Glutamatergic neuron (in vitro differentiated cells): ENCODE results near the gene ALOX5. TPM values are rescaled to one million over a fixed set of nuclear protein-coding genes. Genes with fewer than 3 reads are reported as not detected.
A peak's percentile ranks its signal among the peaks of the same experiment; 100 is the strongest.
"Not testable (repeated sequence)": the region's sequence is repeated elsewhere in the genome, so short reads cannot be mapped to it uniquely, and the experiment has no call there.

Experiments used
- DNase-seq: peaks from one replicate; pipeline ENCODE4 v3.0.0; 2022
- H3K27ac Mint-ChIP-seq: one replicate; pipeline ENCODE4 v1.8.0; 2020; ENCODE audit warnings: mild to moderate bottlenecking, mixed read lengths, inconsistent platforms; ENCODE audit not compliant: unreplicated experiment
- H3K27me3 Mint-ChIP-seq: one replicate; pipeline ENCODE4 v1.8.0; 2020; ENCODE audit warnings: mild to moderate bottlenecking, moderate library complexity, mixed read lengths, inconsistent platforms; ENCODE audit not compliant: unreplicated experiment
- H3K36me3 Mint-ChIP-seq: one replicate; pipeline ENCODE4 v1.8.0; 2020; ENCODE audit warnings: mild to moderate bottlenecking, mixed read lengths, inconsistent platforms; ENCODE audit not compliant: unreplicated experiment
- H3K4me1 Mint-ChIP-seq: one replicate; pipeline ENCODE4 v1.8.0; 2020; ENCODE audit warnings: mild to moderate bottlenecking, low read depth, mixed read lengths, inconsistent platforms; ENCODE audit not compliant: unreplicated experiment
- H3K4me3 Mint-ChIP-seq: one replicate; pipeline ENCODE4 v1.8.0; 2020; ENCODE audit warnings: mild to moderate bottlenecking, mixed read lengths, inconsistent platforms; ENCODE audit not compliant: unreplicated experiment
- H3K9me3 Mint-ChIP-seq: one replicate; pipeline ENCODE4 v1.8.0; 2020; ENCODE audit warnings: mild to moderate bottlenecking, moderate library complexity, mixed read lengths, inconsistent platforms; ENCODE audit not compliant: unreplicated experiment
- long read RNA-seq: library from polyadenylated mRNA; unstranded; transcript quantifications from one replicate; pipeline ENCODE4 v2.0.0, GENCODE V29; 2020; ENCODE audit not compliant: unreplicated experiment
- total RNA-seq: library from RNA; stranded (reverse); fragmentation: NEBNext Ultra II Directional; extraction: Animal tissue kit (Norgen Biotek cat#: 25700); gene quantifications from one replicate; pipeline ENCODE4 v1.2.1, GENCODE V29; 2021; ENCODE audit not compliant: unreplicated experiment
- TF ChIP-seq, protein P1 (sequence below): fragments of 200-600 bp; sonication (generic); IDR thresholded peaks from one replicate; pipeline ENCODE4 v1.5.0; 2021; ENCODE audit not compliant: partially characterized antibody, unreplicated experiment

Gene ALOX5
- total RNA-seq = 8.4 TPM
- long read RNA-seq, partial matches to known transcripts = 0 of 3 reads
- long read RNA-seq, other reads (novel, unspliced or antisense) = 1 of 3 reads

DNA sequence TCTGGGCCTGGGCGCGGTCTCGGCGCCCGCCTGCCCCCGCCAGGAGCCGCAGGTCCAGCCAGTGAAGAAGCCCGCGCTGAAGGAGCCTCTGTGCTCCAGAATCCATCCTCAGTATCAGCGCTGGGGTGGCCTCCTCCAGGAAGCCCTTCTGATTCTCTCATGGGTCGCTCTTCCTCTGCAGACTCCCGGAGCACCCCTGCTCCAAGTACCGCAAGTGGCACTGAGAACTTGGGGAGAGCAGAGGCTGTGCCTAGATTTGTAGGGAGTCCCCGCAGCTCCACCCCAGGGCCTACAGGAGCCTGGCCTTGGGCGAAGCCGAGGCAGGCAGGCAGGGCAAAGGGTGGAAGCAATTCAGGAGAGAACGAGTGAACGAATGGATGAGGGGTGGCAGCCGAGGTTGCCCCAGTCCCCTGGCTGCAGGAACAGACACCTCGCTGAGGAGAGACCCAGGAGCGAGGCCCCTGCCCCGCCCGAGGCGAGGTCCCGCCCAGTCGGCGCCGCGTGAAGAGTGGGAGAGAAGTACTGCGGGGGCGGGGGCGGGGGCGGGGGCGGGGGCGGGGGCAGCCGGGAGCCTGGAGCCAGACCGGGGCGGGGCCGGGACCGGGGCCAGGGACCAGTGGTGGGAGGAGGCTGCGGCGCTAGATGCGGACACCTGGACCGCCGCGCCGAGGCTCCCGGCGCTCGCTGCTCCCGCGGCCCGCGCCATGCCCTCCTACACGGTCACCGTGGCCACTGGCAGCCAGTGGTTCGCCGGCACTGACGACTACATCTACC is at the start of gene ALOX5:
Gene ALOX5, plus strand, starts transcription at position 641 of the 774 bp plus-strand sequence. Its CDS starts 64 bp downstream, at position 705.
- H3K9me3 Mint-ChIP-seq = peaks cover 4% of the 10 kb centered on the region
- H3K27ac Mint-ChIP-seq = no peak within 1 kb of the TSS

DNA sequence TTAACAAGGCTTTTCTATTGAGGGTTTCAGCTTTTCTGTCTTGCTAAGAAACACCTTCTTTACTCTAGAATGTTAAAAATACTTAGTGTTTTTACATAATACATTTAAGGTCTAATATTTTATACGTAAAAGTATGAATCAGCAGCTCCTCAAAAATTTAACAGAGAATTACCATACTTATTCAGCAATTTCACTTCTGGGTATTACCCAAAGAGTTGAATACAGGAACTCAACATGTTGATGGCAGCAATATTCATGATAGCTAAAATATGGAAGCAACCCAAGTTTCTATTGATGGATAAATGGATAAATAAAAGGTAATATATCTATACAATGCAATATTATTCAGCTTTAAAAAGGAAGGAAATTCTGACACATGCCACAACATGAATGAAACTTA is 48.9 kb upstream of the ALOX5 start:
- DNase-seq = no peak
- Mint-ChIP-seq H3K27me3 (no peaks in the 10 kb centered on the region), H3K9me3 (peaks cover 5% of the 10 kb centered on the region), H3K4me3 (no peak overlapping the region), H3K27ac (no peak overlapping the region), H3K36me3 (peaks cover 8% of the 10 kb centered on the region), H3K4me1 (no peaks in the 10 kb centered on the region)
- TF ChIP-seq, protein P1, sequence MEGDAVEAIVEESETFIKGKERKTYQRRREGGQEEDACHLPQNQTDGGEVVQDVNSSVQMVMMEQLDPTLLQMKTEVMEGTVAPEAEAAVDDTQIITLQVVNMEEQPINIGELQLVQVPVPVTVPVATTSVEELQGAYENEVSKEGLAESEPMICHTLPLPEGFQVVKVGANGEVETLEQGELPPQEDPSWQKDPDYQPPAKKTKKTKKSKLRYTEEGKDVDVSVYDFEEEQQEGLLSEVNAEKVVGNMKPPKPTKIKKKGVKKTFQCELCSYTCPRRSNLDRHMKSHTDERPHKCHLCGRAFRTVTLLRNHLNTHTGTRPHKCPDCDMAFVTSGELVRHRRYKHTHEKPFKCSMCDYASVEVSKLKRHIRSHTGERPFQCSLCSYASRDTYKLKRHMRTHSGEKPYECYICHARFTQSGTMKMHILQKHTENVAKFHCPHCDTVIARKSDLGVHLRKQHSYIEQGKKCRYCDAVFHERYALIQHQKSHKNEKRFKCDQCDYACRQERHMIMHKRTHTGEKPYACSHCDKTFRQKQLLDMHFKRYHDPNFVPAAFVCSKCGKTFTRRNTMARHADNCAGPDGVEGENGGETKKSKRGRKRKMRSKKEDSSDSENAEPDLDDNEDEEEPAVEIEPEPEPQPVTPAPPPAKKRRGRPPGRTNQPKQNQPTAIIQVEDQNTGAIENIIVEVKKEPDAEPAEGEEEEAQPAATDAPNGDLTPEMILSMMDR = no peak

More for the DNA sequence above, at the start of gene ALOX5:
- TF ChIP-seq, protein P1 = no peak
- Mint-ChIP-seq H3K27me3 (peaks cover 16% of the 10 kb centered on the region), H3K36me3 (no peaks in the 10 kb centered on the region), H3K4me1 (peaks cover 3% of the 10 kb centered on the region), H3K4me3 (peak within 1 kb of the TSS; percentile 88)
- DNase-seq = peak; percentile 55

DNA sequence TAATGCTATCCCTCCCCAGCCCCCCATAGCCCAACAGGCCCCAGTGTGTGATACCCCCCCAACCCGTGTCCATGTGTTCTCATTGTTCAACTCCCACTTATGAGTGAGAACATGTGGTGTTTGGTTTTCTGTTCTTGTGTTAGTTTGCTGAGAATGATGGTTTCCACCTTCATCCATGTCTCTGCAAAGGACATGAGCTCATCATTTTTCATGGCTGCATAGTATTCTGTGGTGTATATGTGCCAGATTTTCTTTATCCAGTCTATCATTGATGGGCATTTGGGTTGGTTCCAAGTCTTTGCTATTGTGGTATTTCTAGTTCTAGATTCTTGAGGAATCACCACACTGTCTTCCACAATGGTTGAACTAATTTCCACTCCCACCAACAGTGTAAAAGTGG is 47.2 kb upstream of the ALOX5 start:
- H3K27ac Mint-ChIP-seq, H3K4me1 Mint-ChIP-seq, H3K4me3 Mint-ChIP-seq, DNase-seq, H3K27me3 Mint-ChIP-seq, H3K9me3 Mint-ChIP-seq: not testable (repeated sequence)
- peaks cover 12% of the 10 kb centered on the region for H3K36me3 Mint-ChIP-seq

DNA sequence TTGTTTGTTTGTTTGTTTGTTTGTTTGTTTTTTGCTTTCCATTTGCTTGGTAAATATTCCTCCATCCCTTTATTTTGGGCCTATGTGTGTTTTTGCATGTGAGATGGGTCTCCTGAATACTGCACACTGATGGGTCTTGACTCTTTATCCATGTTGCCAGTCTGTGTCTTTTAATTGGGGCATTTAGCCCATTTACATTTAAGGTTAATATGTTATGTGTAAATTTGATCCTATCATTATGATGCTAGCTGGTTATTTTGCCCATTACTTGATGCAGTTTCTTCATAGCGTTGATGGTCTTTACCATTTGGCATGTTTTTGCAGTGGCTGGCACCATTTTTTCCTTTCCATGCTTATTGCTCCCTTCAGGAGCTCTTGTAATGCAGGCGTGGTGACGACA is 42.2 kb upstream of the ALOX5 start:
- peaks cover 14% of the 10 kb centered on the region for H3K36me3 Mint-ChIP-seq
- not testable (repeated sequence) for H3K27ac Mint-ChIP-seq, DNase-seq, H3K27me3 Mint-ChIP-seq, H3K4me3 Mint-ChIP-seq, H3K4me1 Mint-ChIP-seq
- peaks cover 11% of the 10 kb centered on the region for H3K9me3 Mint-ChIP-seq

DNA sequence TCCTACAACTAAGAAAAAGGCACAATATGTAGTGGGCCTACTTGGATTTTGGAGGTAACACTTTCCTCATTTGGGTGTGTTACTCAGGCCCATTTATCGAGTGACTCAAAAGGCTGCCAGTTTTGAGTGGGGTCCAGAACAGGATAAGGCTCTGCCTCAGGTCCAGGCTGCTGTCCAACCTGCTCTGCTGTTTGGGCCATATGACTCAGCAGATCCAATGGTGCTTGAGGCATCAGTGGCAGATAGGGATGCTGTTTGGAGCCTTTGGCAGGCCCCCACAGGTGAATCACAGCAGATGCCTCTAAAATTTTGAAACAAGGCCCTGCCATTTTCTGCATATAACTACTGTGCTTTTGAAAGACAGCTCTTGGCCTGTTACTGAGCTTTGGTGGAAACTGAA is 34.1 kb upstream of the ALOX5 start:
- Mint-ChIP-seq H3K4me1 (no peaks in the 10 kb centered on the region), H3K27me3 (peaks cover 12% of the 10 kb centered on the region), H3K9me3 (peaks cover 19% of the 10 kb centered on the region), H3K36me3 (peaks cover 16% of the 10 kb centered on the region), H3K4me3 (no peak overlapping the region), H3K27ac (no peak overlapping the region)
- DNase-seq = no peak
- TF ChIP-seq, protein P1 = no peak

DNA sequence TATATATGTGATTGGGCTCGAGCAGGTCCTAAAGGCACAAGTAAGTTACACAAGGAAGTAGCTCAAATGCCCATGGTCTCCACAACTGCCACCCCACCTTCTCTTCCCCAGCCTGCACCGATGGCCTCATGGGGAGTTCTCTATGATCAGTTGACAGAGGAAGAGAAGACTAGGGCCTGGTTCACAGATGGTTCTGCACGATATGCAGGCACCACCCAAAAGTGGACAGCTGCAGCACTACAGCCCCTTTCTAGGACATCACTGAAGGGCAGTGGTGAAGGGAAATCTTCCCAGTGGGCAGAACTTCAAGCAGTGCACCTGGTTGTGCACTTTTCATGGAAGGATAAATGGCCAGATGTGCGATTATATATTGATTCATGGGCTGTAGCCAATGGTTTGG is 33.6 kb upstream of the ALOX5 start:
- not testable (repeated sequence) for DNase-seq, H3K4me3 Mint-ChIP-seq, H3K27ac Mint-ChIP-seq, H3K4me1 Mint-ChIP-seq
- peaks cover 20% of the 10 kb centered on the region for H3K9me3 Mint-ChIP-seq
- peaks cover 16% of the 10 kb centered on the region for H3K36me3 Mint-ChIP-seq
- peaks cover 13% of the 10 kb centered on the region for H3K27me3 Mint-ChIP-seq

DNA sequence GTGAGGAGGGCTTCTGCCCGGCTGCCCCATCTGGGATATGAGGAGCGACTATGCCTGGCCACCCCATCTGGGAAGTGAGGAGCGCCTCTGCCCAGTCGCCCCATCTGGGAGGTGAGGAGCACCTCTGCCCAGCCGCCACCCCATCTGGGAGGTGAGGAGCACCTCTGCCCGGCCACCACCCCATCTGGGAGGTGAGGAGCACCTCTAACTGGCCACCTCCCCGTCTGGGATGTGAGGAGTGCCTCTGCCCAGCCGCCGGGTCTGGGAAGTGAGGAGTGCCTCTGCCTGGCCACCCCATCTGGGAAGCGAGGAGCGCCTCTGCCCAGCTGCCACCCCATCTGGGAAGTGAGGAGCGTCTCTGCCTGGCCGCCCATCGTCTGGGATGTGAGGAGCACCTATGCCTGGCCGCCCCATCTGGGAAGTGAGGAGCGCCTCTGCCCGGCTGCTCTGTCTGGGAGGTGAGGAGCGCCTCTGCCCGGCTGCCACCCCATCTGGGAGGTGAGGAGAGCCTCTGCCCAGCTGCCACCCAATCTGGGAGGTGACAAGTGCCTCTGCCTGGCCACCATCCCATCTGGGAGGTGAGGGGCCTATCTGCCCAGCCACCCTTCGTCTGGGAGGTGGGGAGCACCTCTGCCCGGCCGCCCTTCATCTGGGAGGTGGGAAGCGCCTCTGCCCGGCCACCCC is 27.2 kb upstream of the ALOX5 start:
- not testable (repeated sequence) for H3K4me1 Mint-ChIP-seq, H3K36me3 Mint-ChIP-seq, DNase-seq, H3K4me3 Mint-ChIP-seq, H3K27ac Mint-ChIP-seq, H3K27me3 Mint-ChIP-seq
- H3K9me3 Mint-ChIP-seq = peaks cover 11% of the 10 kb centered on the region

DNA sequence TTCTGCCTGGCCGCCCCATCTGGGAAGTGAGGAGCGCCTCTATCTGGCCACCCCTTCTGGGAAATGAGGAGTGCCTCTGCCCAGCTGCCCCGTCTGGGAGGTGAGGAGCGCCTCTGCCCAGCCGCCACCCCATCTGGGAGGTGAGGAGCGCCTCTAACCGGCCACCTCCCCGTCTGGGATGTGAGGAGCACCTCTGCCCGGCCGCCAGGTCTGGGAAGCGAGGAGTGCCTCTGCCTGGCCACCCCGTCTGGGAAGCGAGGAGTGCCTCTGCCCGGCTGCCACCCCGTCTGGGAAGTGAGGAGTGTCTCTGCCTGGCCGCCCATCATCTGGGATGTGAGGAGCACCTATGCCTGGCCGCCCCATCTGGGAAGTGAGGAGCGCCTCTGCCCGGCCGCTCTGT is 26.6 kb upstream of the ALOX5 start:
- H3K27ac Mint-ChIP-seq, H3K36me3 Mint-ChIP-seq, DNase-seq, H3K27me3 Mint-ChIP-seq, H3K4me1 Mint-ChIP-seq, H3K4me3 Mint-ChIP-seq: not testable (repeated sequence)
- peaks cover 11% of the 10 kb centered on the region for H3K9me3 Mint-ChIP-seq

DNA sequence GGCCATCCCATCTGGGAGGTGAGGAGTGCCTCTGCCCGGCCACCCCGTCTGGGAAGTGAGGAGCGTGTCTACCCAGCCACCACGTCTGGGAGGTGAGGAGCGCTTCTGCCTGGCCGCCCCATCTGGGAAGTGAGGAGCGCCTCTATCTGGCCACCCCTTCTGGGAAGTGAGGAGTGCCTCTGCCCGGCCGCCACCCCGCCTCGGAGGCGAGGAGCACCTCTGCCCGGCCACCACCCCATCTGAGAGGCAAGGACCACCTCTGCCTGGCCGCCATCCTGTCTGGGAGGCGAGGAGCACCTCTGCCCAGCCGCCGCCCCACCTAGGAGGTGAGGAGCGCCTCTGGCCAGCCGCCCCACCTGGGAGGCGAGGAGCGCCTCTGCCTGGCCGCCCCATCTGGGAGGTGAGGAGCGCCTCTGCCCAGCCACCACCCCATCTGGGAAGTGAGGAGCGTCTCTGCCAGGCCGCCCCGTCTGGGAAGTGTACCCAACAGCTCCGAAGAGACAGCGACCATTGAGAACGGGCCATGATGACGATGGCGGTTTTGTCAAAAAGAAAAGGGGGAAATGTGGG is 25.7 kb upstream of the ALOX5 start:
- not testable (repeated sequence) for H3K27me3 Mint-ChIP-seq, H3K36me3 Mint-ChIP-seq, H3K27ac Mint-ChIP-seq, H3K4me3 Mint-ChIP-seq, H3K4me1 Mint-ChIP-seq, DNase-seq
- peaks cover 11% of the 10 kb centered on the region for H3K9me3 Mint-ChIP-seq
